ENCODE data around the gene PAPSS1. TPM values are rescaled to one million over a fixed set of nuclear protein-coding genes. Genes with fewer than 3 reads are reported as not detected.

PAPSS1 gene
- total and polyA plus RNA-seq, 10 of the 15 experiments (the other 5 are each of a cell fraction or from before 2014, with no cell fraction given), result 22.6 to 73.0 (median 30.6) TPM

DNA sequence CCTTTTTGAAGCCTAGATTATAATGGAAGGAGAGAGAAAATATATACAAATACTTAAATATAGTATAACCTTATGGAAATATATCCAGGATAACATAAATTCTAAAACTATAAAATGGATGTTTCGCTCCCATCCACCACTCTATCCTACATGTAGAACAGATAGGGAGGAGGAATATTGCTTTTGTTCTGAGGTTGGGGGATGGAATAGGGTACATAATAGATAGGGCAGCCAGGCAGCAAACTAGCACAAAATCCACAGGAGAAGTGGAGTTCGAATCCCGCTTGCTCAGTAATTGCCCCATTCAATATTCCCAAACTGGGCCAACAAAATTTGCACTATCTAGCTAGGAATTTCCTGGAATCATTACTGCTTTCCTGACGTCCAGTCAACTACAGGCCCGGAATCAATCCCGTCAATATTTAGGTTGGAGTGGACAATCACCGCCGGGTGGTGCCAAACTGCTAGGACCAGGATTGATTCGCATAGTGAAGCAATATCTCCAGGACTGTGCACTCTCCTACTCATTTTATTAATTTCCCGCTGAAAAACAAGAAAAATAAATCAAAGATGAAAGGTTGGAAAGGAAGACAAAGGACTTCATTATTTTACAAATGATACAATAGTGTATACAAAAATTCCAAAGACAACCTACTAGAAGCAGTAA lies 40.4 kb upstream of the PAPSS1 start:
- TF ChIP-seq NR2C1 (IDR thresholded peaks at IDR 0.05), result no peak
- TF ChIP-seq, protein P1, sequence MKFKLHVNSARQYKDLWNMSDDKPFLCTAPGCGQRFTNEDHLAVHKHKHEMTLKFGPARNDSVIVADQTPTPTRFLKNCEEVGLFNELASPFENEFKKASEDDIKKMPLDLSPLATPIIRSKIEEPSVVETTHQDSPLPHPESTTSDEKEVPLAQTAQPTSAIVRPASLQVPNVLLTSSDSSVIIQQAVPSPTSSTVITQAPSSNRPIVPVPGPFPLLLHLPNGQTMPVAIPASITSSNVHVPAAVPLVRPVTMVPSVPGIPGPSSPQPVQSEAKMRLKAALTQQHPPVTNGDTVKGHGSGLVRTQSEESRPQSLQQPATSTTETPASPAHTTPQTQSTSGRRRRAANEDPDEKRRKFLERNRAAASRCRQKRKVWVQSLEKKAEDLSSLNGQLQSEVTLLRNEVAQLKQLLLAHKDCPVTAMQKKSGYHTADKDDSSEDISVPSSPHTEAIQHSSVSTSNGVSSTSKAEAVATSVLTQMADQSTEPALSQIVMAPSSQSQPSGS (IDR thresholded peaks at IDR 0.05; ENCODE audit: low read length), result no peak
- no peak for TF ChIP-seq TCF3 (IDR thresholded peaks at IDR 0.05; ENCODE audit: borderline replicate concordance, insufficient read depth, low read depth, low read length)
- TF ChIP-seq ETV6 (conservative IDR thresholded peaks at IDR 0.05 in 1 of 2, IDR thresholded peaks at IDR 0.05 in 1 of 2; ENCODE audit: borderline replicate concordance in 1 of 2, low read depth in 1 of 2), result no peak
- TF ChIP-seq DPF2 (IDR thresholded peaks at IDR 0.05), result no peak
- TF ChIP-seq MEF2B (IDR thresholded peaks at IDR 0.05; ENCODE audit: partially characterized antibody, poor library complexity, severe bottlenecking), result no peak
- TF ChIP-seq NR2C2 (IDR thresholded peaks at IDR 0.05; ENCODE audit: borderline replicate concordance, control insufficient read depth, insufficient read length, low read depth), result no peak
- TF ChIP-seq ZNF274 (IDR thresholded peaks at IDR 0.05; ENCODE audit: insufficient read depth, insufficient read length), result no peak
- TF ChIP-seq HDAC2 (IDR thresholded peaks at IDR 0.05), result no peak
- H3K27me3 ChIP-seq (replicated peaks in 1 of 2; ENCODE audit: control insufficient read depth in 2 of 2, insufficient read depth in 2 of 2, low read length in 1 of 2), result no peaks in the 10 kb centered on the region
- no peaks in the 10 kb centered on the region; the same call in 2 of the 3 replicates for H3K9me3 ChIP-seq (replicated peaks; ENCODE audit: control insufficient read depth, insufficient read depth, low read length)
- no peaks in the 10 kb centered on the region for H3K36me3 ChIP-seq (ENCODE audit: control insufficient read depth in 2 of 2, insufficient read depth in 2 of 2, low read length in 1 of 2)
- no peaks in the 10 kb centered on the region for H3K4me1 ChIP-seq (ENCODE audit: control insufficient read depth, insufficient read depth, low read length)
- H2AFZ ChIP-seq (ENCODE audit: control insufficient read depth, low read depth, low read length), result no peak overlapping the region
- H3K9ac ChIP-seq (ENCODE audit: control insufficient read depth, insufficient read depth, low read length), result no peak overlapping the region
- no peak overlapping the region for H3K4me2 ChIP-seq (ENCODE audit: control insufficient read depth, insufficient read depth)
- WGBS (ENCODE audit: insufficient coverage, insufficient replicate concordance, low lambda C conversion rate, missing lambda C conversion rate), result 59% methylated on average over 10 of the region's 10 CpGs
- no peaks in the 10 kb centered on the region for H3K79me2 ChIP-seq (ENCODE audit: control insufficient read depth, insufficient read depth, low read length)
- H3K27ac ChIP-seq (ENCODE audit: control insufficient read depth, insufficient read depth), result no peak overlapping the region
- intact Hi-C loops (cut with micrococcal nuclease; ENCODE audit: unreplicated experiment) (no loop called here), in situ Hi-C loops (cut with MboI) (no loop called here)
- DNase-seq (ENCODE audit: low read depth, low spot score) (no peak), FAIRE-seq (no peak), ATAC-seq (no peak)
- BruUV-seq (replicated peaks), result no TSS peak
- POLR2A ChIA-PET, result no interaction called here
- CTCF ChIA-PET, result interaction anchor here (1.0 to 3.1 kb wide), 3 partner anchors 151 to 814 kb away, joined by 3 to 55 read pairs (median 3); no protein-coding TSS in a partner anchor
- SMC1A ChIA-PET (ENCODE audit: uncharacterized antibody, unreplicated experiment), result interaction anchor here (1.0 kb wide), 1 partner anchor 152 kb away, joined by 3 read pairs; no protein-coding TSS in a partner anchor
- H4K20me1 ChIP-seq (ENCODE audit: control insufficient read depth, insufficient read depth), result no peaks in the 10 kb centered on the region
- no peak overlapping the region for H3K4me3 ChIP-seq
- RAD21 ChIA-PET (ENCODE audit: unreplicated experiment), result interaction anchor here (1.1 kb wide), 1 partner anchor 150 kb away, joined by 3 read pairs; no protein-coding TSS in a partner anchor
